GM12801 (cell line): ENCODE data around the gene TIMD4.

Experiments used
- TF ChIP-seq, protein P1 (sequence below): IDR thresholded peaks from one replicate; pipeline ENCODE4 v1.5.1; 2011; ENCODE audit warnings: control low read depth; ENCODE audit not compliant: insufficient read length; ENCODE audit errors: extremely low read depth

The TIMD4 gene

DNA sequence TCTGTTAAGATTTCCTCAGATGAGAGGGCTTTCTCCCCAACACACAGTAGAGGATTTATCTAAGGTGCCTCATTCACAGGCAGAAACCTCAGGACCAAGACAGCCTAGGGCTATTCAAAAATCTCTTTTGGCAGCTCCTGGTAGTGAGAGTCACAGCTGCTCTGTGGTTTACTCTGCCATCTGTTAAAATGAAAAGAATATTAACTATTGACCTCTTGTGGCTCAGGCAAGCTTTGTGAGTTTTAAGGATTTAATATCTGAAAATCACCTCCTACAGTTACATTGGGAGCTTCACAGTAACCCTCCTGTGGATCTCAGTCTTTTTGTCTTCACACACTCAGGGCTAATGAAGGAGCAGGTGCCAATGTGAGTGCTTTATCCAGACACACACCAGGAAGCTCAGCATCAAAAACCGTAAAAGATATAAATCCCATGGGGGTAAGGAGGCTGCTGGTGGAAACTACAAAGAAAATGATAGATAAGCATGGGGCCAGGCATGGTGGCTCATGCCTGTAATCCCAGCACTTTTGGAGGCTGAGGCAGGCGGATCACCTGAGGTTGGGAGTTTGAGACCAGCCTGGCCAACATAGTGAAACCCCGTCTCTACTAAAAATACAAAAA lies 83.3 kb downstream of the TIMD4 start:
- TF ChIP-seq, protein P1, sequence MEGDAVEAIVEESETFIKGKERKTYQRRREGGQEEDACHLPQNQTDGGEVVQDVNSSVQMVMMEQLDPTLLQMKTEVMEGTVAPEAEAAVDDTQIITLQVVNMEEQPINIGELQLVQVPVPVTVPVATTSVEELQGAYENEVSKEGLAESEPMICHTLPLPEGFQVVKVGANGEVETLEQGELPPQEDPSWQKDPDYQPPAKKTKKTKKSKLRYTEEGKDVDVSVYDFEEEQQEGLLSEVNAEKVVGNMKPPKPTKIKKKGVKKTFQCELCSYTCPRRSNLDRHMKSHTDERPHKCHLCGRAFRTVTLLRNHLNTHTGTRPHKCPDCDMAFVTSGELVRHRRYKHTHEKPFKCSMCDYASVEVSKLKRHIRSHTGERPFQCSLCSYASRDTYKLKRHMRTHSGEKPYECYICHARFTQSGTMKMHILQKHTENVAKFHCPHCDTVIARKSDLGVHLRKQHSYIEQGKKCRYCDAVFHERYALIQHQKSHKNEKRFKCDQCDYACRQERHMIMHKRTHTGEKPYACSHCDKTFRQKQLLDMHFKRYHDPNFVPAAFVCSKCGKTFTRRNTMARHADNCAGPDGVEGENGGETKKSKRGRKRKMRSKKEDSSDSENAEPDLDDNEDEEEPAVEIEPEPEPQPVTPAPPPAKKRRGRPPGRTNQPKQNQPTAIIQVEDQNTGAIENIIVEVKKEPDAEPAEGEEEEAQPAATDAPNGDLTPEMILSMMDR = no peak

DNA sequence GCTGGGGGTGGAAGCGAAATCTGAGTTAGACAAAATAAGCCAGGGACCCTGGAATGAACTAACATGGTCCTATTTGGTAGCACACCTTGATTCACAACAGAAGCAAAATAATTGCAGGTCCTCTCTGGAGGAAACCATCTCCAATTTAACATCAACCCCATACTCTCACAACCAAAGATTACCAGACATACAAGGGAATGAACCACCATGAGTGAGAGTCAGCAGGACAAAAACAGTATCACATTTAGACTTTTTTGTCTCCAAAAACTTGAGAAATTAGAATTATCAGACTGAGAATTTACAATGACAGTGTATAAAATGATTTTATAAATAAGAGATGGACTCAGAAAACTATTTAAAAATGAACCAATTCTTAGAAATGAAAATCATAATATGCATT lies 91.8 kb downstream of the TIMD4 start:
- TF ChIP-seq, protein P1 = no peak

DNA sequence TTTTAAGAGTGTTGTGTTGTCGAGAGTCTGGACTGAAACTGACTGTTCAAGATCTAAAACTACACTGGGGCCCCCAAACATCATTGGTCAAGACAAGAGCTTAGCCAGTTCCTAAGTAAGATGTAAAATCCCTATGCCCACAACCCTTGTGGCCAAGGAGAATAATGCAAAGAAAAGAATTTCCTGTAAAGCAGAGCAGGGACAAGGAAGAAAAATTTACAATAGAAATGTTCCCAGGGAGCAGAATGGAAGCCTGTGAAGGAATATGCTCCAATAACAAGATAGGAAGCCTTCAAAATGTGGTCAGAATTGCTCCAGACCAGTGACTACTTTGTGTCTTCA lies 92.6 kb downstream of the TIMD4 start:
- TF ChIP-seq, protein P1 = no peak
